DMS79 treated with DMSO at 0.1 percent for 48 hours (cell line): ENCODE results near the gene ACVR1B.

Experiments
- DNase-seq: peaks from one replicate; lab custom pipeline; 2025; lab: John Stamatoyannopoulos, UW

Gene ACVR1B

GRCh38 chr12:52022841-52023181, 71.3 kb downstream of the ACVR1B start:
- no peak for DNase-seq

- DNase-seq = no peak
Observed at GRCh38 chr12:52023182-52023975, 71.9 kb downstream of the ACVR1B start.

GRCh38 chr12:52023976-52024688, 72.6 kb downstream of the ACVR1B start:
- peak; percentile 12 for DNase-seq

GRCh38 chr12:52024845-52025230, 73.3 kb downstream of the ACVR1B start:
- DNase-seq = no peak

GRCh38 chr12:52026263-52026662, 74.8 kb downstream of the ACVR1B start:
- no peak for DNase-seq

GRCh38 chr12:52027085-52027843, 75.8 kb downstream of the ACVR1B start:
- no peak for DNase-seq

- peak; percentile 28 for DNase-seq
Observed at GRCh38 chr12:52029685-52030084, 78.2 kb downstream of the ACVR1B start.

GRCh38 chr12:52032446-52032803, 80.9 kb downstream of the ACVR1B start:
- DNase-seq = peak; percentile 16

- peak; percentile 79 for DNase-seq
Observed at GRCh38 chr12:52032804-52033445, 81.4 kb downstream of the ACVR1B start.

GRCh38 chr12:52033446-52034140, 82.1 kb downstream of the ACVR1B start:
- no peak for DNase-seq

- no peak for DNase-seq
Observed at GRCh38 chr12:52035190-52035589, 83.7 kb downstream of the ACVR1B start.

GRCh38 chr12:52035926-52036325, 84.4 kb downstream of the ACVR1B start:
- no peak for DNase-seq

- no peak for DNase-seq
Observed at GRCh38 chr12:52036587-52037171, 85.2 kb downstream of the ACVR1B start.

- DNase-seq = no peak
Observed at GRCh38 chr12:52037248-52037861, 85.9 kb downstream of the ACVR1B start.

- DNase-seq = no peak
Observed at GRCh38 chr12:52038447-52038846, 86.9 kb downstream of the ACVR1B start.

GRCh38 chr12:52041035-52041434, 89.5 kb downstream of the ACVR1B start:
- DNase-seq = no peak

- no peak for DNase-seq
Observed at GRCh38 chr12:52041695-52042123, 90.2 kb downstream of the ACVR1B start.

- DNase-seq = no peak
Observed at GRCh38 chr12:52042706-52043385, 91.3 kb downstream of the ACVR1B start.

- no peak for DNase-seq
Observed at GRCh38 chr12:52043386-52044212, 92.1 kb downstream of the ACVR1B start.
